ENCODE results near the gene GDPD1.
"Not testable (repeated sequence)": the region's sequence is repeated elsewhere in the genome, so short reads cannot be mapped to it uniquely, and the experiment has no call there.

GDPD1 gene

GRCh38 chr17:59238906-59239305 lies 18.6 kb downstream of the GDPD1 start:
- DNase-seq (ENCODE audit: insufficient read length, low spot score) (no peak), FAIRE-seq (no peak)

GRCh38 chr17:59244081-59244480 lies 23.8 kb downstream of the GDPD1 start:
- no peak for DNase-seq (ENCODE audit: insufficient read length, low spot score)
- peak; percentile 74 for FAIRE-seq

GRCh38 chr17:59254742-59255141 lies 34.4 kb downstream of the GDPD1 start:
- DNase-seq (ENCODE audit: insufficient read length, low spot score) (no peak), FAIRE-seq (no peak)

DNA sequence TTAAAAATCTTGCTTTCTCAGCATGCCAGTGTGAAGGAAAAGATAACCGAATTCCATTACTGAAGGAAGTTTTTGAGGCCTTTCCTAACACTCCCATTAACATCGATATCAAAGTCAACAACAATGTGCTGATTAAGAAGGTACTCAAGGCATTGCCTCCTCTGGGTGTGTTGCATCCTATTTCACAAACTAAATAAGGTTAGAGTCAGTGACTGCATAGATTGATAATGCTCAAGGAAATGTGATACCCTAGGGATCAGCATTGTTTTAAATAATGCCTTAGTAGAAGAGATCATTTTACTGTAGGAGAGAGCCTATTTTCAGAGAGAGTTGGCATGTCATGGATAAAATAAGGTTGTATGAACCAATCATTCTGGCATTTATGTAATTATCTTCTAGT lies 36.8 kb downstream of the GDPD1 start:
- DNase-seq (ENCODE audit: insufficient read length, low spot score), result no peak
- FAIRE-seq, result peak; percentile 54

DNA sequence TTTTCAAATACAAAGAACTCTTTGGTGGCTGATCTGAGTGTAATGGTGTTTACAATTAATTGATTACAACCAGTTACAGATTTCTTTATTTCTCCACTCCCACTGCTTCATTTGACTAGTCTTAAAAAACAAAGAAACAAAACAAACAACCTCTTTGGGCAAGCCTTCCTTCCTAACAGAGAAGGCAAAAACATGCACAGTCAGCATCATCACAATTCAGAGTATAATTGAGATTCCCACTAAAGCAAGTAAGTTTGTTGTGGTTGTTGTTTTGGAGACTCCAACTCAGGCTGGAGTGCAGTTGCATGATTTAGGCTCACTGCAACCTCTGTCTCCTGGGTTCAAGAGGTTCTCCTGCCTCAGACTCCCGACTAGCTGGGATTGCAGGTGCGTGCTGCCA lies 40.4 kb downstream of the GDPD1 start:
- FAIRE-seq, result no peak

DNA sequence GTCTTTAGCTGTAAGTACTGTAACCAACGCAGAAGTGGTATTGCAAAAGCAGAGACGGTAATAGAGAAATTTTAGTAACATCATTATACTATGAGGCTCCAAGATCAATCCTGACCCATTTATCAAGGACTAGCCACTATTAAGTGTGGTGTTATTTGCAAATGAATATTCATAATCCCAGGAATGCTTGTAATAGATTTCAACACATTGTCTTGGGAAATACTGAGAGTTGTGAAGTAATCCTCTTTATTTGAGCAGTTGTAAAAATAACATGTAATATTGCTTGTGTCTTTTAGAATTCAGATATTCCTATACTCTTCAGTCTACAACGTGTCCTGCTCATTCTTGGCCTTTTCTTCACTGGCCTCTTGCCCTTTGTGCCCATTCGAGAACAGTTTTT lies 46.4 kb downstream of the GDPD1 start:
- peak; percentile 46 for FAIRE-seq
- no peak for DNase-seq (ENCODE audit: insufficient read length, low spot score)

More for the DNA sequence above, 40.4 kb downstream of the GDPD1 start:
- no peak for DNase-seq (ENCODE audit: insufficient read length, low spot score)

- FAIRE-seq (no peak), DNase-seq (ENCODE audit: insufficient read length, low spot score) (no peak)
Observed at GRCh38 chr17:59267776-59268175, 47.5 kb downstream of the GDPD1 start.

GRCh38 chr17:59275618-59276017 lies 55.3 kb downstream of the GDPD1 start:
- DNase-seq (ENCODE audit: insufficient read length, low spot score) (no peak), FAIRE-seq (no peak)

- DNase-seq (ENCODE audit: insufficient read length, low spot score), result no peak
- peak; percentile 46 for FAIRE-seq
Observed at GRCh38 chr17:59277031-59277430, 56.7 kb downstream of the GDPD1 start.

GRCh38 chr17:59278406-59278805 lies 58.1 kb downstream of the GDPD1 start:
- FAIRE-seq (no peak), DNase-seq (ENCODE audit: insufficient read length, low spot score) (no peak)

- DNase-seq (ENCODE audit: insufficient read length, low spot score) (no peak), FAIRE-seq (no peak)
Observed at GRCh38 chr17:59284317-59284716, 64.0 kb downstream of the GDPD1 start.

GRCh38 chr17:59287452-59287851 lies 67.1 kb downstream of the GDPD1 start:
- FAIRE-seq, result peak; percentile 38
- DNase-seq (ENCODE audit: insufficient read length, low spot score), result peak; percentile 62

- no peak for FAIRE-seq
- DNase-seq (ENCODE audit: insufficient read length, low spot score), result no peak
Observed at GRCh38 chr17:59287891-59288290, 67.6 kb downstream of the GDPD1 start.

- no peak for FAIRE-seq
- DNase-seq (ENCODE audit: insufficient read length, low spot score), result no peak
Observed at GRCh38 chr17:59289981-59290301, 69.6 kb downstream of the GDPD1 start.

DNA sequence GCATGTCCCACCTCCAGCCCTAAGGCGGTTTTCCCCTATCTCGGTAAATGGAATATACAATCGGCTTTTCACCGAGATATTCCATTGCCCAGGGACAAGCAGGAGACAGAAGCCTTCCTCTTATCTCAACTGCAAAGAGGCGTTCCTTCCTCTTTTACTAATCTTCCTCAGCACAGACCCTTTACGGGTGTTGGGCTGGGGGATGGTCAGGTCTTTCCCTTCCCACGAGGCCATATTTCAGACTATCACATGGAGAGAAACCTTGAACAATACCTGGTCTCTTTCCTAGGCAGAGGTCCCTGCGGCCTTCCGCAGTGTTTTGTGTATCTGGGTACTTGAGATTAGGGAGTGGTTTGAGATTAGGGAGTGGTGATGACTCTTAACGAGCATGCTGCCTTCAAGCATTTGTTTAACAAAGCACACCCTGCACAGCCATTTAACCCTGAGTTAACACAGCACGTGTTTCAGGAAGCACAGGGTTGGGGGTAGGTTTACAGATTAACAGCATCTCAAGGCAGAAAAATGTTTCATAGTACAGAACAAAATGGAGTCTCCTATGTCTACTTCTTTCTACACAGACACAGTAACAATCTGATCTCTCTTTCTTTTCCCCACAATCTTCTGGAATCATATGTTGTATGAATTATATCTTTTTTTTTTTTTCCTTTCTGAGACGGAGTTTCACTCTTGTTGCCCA lies 70.1 kb downstream of the GDPD1 start:
- not testable (repeated sequence) for FAIRE-seq; DNase-seq (ENCODE audit: insufficient read length, low spot score)

- FAIRE-seq (no peak), DNase-seq (ENCODE audit: insufficient read length, low spot score) (no peak)
Observed at GRCh38 chr17:59292174-59292523, 71.8 kb downstream of the GDPD1 start.

DNA sequence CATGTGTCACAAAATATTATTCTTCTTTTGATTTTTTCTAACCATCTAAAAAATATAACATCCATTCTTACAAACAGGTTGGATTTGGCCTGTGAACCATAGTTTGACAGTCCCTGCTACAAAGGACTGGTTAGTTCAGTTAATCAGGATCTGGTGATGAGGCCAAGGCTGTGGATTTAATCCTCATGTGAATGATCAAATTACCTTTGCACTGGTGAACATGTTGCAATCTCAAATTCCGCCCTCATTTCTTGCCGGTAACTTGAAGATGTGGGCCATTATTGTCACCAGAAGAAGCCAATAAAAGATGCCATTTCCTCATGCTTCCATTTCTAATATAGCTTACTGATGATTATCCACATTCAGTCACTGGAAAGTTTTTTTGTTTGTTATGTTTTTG lies 75.9 kb downstream of the GDPD1 start:
- DNase-seq (ENCODE audit: insufficient read length, low spot score) (no peak), FAIRE-seq (no peak)

GRCh38 chr17:59298521-59298920 lies 78.2 kb downstream of the GDPD1 start:
- DNase-seq (ENCODE audit: insufficient read length, low spot score) (no peak), FAIRE-seq (no peak)

GRCh38 chr17:59299400-59300092 lies 79.2 kb downstream of the GDPD1 start:
- DNase-seq (ENCODE audit: insufficient read length, low spot score) (no peak), FAIRE-seq (no peak)

GRCh38 chr17:59300941-59301340 lies 80.6 kb downstream of the GDPD1 start:
- FAIRE-seq (no peak), DNase-seq (ENCODE audit: insufficient read length, low spot score) (no peak)

- FAIRE-seq, result no peak
- DNase-seq (ENCODE audit: insufficient read length, low spot score), result no peak
Observed at GRCh38 chr17:59304811-59305210, 84.5 kb downstream of the GDPD1 start.

GRCh38 chr17:59310263-59310920 lies 90.1 kb downstream of the GDPD1 start:
- DNase-seq (ENCODE audit: insufficient read length, low spot score), result no peak
- FAIRE-seq, result no peak

All from HTR-8/SVneo (cell line).